HG03064 (cell line): ENCODE results near the gene FAM47E.

Experiments used
- ATAC-seq: cut with Tn5 transposase; IDR thresholded peaks from one replicate; pipeline ENCODE4 v1.9.1; 2021; ENCODE audit warnings: low read depth; ENCODE audit not compliant: unreplicated experiment

The FAM47E gene

GRCh38 chr4:76326515-76326914, 75.0 kb downstream of the FAM47E start:
- no peak for ATAC-seq
